Activated naive CD8-positive, alpha-beta T cell treated with anti-CD3 and anti-CD28 coated beads, Interleukin-2, amount 50 U/mL, for 24 hours (primary cell): ENCODE measurements around the gene CCDC102B.
"Not testable (repeated sequence)": the region's sequence is repeated elsewhere in the genome, so short reads cannot be mapped to it uniquely, and the experiment has no call there.

Experiments
- ATAC-seq: fragments of 150-1000 bp; cut with Tn5 transposase; one replicate; pipeline ENCODE4 v1.10.0; 2021
- DNase-seq: peaks from one replicate; pipeline ENCODE4 v3.0.0; 2021
- H3K27ac Mint-ChIP-seq: one replicate; pipeline ENCODE4 v1.8.0; 2021; ENCODE audit warnings: mild to moderate bottlenecking, mixed read lengths
- H3K27me3 Mint-ChIP-seq: one replicate; pipeline ENCODE4 v1.8.0; 2021; ENCODE audit warnings: mixed read lengths
- H3K36me3 Mint-ChIP-seq: one replicate; pipeline ENCODE4 v1.8.0; 2021; ENCODE audit warnings: low read depth, mixed read lengths
- H3K4me1 Mint-ChIP-seq: one replicate; pipeline ENCODE4 v1.8.0; 2021; ENCODE audit warnings: mixed read lengths
- H3K4me3 Mint-ChIP-seq: one replicate; pipeline ENCODE4 v1.8.0; 2021; ENCODE audit warnings: mild to moderate bottlenecking, moderate library complexity, mixed read lengths
- H3K9me3 Mint-ChIP-seq: one replicate; pipeline ENCODE4 v1.8.0; 2021; ENCODE audit warnings: mixed read lengths

The CCDC102B gene

GRCh38 chr18:68797871-68798270 is at the start of gene CCDC102B:
Gene CCDC102B, plus strand, starts transcription at chr18:68798080. Its CDS starts 38,684 bp downstream, at chr18:68836764.
- DNase-seq (no peak), ATAC-seq (no peak)
- H3K4me1 Mint-ChIP-seq = no peaks in the 10 kb centered on the region
- no peak within 1 kb of the TSS for H3K4me3 Mint-ChIP-seq
- no peaks in the 10 kb centered on the region for H3K9me3 Mint-ChIP-seq
- no peaks in the 10 kb centered on the region for H3K36me3 Mint-ChIP-seq
- H3K27me3 Mint-ChIP-seq = no peaks in the 10 kb centered on the region
- no peak within 1 kb of the TSS for H3K27ac Mint-ChIP-seq

- Mint-ChIP-seq H3K4me3 (no peak overlapping the region), H3K27me3 (no peaks in the 10 kb centered on the region), H3K9me3 (peaks cover 9% of the 10 kb centered on the region), H3K4me1 (no peaks in the 10 kb centered on the region), H3K36me3 (peaks cover 3% of the 10 kb centered on the region), H3K27ac (no peak overlapping the region)
- ATAC-seq = no peak
- DNase-seq = no peak
Observed at GRCh38 chr18:68757126-68757525, 40.8 kb upstream of the CCDC102B start.

- Mint-ChIP-seq H3K27me3 (no peaks in the 10 kb centered on the region), H3K27ac (no peak overlapping the region), H3K9me3 (peaks cover 9% of the 10 kb centered on the region), H3K4me3 (no peak overlapping the region), H3K36me3 (no peaks in the 10 kb centered on the region), H3K4me1 (no peaks in the 10 kb centered on the region)
- DNase-seq = no peak
- no peak for ATAC-seq
Observed at GRCh38 chr18:68759308-68759707, 38.6 kb upstream of the CCDC102B start.

- Mint-ChIP-seq H3K36me3 (no peaks in the 10 kb centered on the region), H3K9me3 (peaks cover 9% of the 10 kb centered on the region), H3K4me3 (no peak overlapping the region), H3K27ac (no peak overlapping the region), H3K4me1 (no peaks in the 10 kb centered on the region), H3K27me3 (no peaks in the 10 kb centered on the region)
- no peak for ATAC-seq
- no peak for DNase-seq
Observed at GRCh38 chr18:68763083-68763482, 34.8 kb upstream of the CCDC102B start.

- ATAC-seq (no peak), DNase-seq (no peak)
- Mint-ChIP-seq H3K9me3 (peaks cover 5% of the 10 kb centered on the region), H3K36me3 (no peaks in the 10 kb centered on the region), H3K27me3 (no peaks in the 10 kb centered on the region), H3K4me3 (no peak overlapping the region), H3K4me1 (no peaks in the 10 kb centered on the region), H3K27ac (no peak overlapping the region)
Observed at GRCh38 chr18:68764016-68764415, 33.9 kb upstream of the CCDC102B start.

- H3K4me3 Mint-ChIP-seq = no peak overlapping the region
Observed at GRCh38 chr18:68766433-68766832, 31.4 kb upstream of the CCDC102B start.

GRCh38 chr18:68769461-68769860 is 28.4 kb upstream of the CCDC102B start:
- Mint-ChIP-seq H3K27ac (no peak overlapping the region), H3K27me3 (no peaks in the 10 kb centered on the region), H3K4me1 (no peaks in the 10 kb centered on the region), H3K4me3 (no peak overlapping the region), H3K9me3 (peaks cover 10% of the 10 kb centered on the region), H3K36me3 (no peaks in the 10 kb centered on the region)
- ATAC-seq (no peak), DNase-seq (no peak)

More at GRCh38 chr18:68766433-68766832, 31.4 kb upstream of the CCDC102B start:
- Mint-ChIP-seq H3K36me3 (no peaks in the 10 kb centered on the region), H3K27me3 (no peaks in the 10 kb centered on the region), H3K27ac (no peak overlapping the region), H3K4me1 (no peaks in the 10 kb centered on the region), H3K9me3 (peaks cover 10% of the 10 kb centered on the region)
- no peak for ATAC-seq
- no peak for DNase-seq

GRCh38 chr18:68772268-68772667 is 25.6 kb upstream of the CCDC102B start:
- no peaks in the 10 kb centered on the region for H3K4me1 Mint-ChIP-seq
- no peaks in the 10 kb centered on the region for H3K36me3 Mint-ChIP-seq
- DNase-seq (no peak), ATAC-seq (no peak)
- no peak overlapping the region for H3K4me3 Mint-ChIP-seq
- H3K27me3 Mint-ChIP-seq = no peaks in the 10 kb centered on the region
- no peak overlapping the region for H3K27ac Mint-ChIP-seq
- peaks cover 10% of the 10 kb centered on the region for H3K9me3 Mint-ChIP-seq

GRCh38 chr18:68778280-68778886 is 19.5 kb upstream of the CCDC102B start:
- DNase-seq = no peak
- Mint-ChIP-seq H3K36me3 (no peaks in the 10 kb centered on the region), H3K9me3 (no peaks in the 10 kb centered on the region), H3K4me1 (no peaks in the 10 kb centered on the region), H3K27ac (no peak overlapping the region), H3K27me3 (no peaks in the 10 kb centered on the region), H3K4me3 (no peak overlapping the region)
- no peak for ATAC-seq

- H3K27me3 Mint-ChIP-seq = no peaks in the 10 kb centered on the region
- no peak for DNase-seq
- no peaks in the 10 kb centered on the region for H3K36me3 Mint-ChIP-seq
Observed at GRCh38 chr18:68779169-68779568, 18.7 kb upstream of the CCDC102B start.

GRCh38 chr18:68780802-68781635 is 16.9 kb upstream of the CCDC102B start:
- no peak for DNase-seq
- Mint-ChIP-seq H3K27me3 (no peaks in the 10 kb centered on the region), H3K36me3 (no peaks in the 10 kb centered on the region), H3K27ac (no peak overlapping the region), H3K4me3 (no peak overlapping the region), H3K4me1 (no peaks in the 10 kb centered on the region), H3K9me3 (no peaks in the 10 kb centered on the region)
- no peak for ATAC-seq

More at GRCh38 chr18:68779169-68779568, 18.7 kb upstream of the CCDC102B start:
- Mint-ChIP-seq H3K4me1 (no peaks in the 10 kb centered on the region), H3K9me3 (no peaks in the 10 kb centered on the region), H3K27ac (no peak overlapping the region), H3K4me3 (no peak overlapping the region)
- no peak for ATAC-seq

GRCh38 chr18:68783506-68783905 is 14.4 kb upstream of the CCDC102B start:
- H3K4me3 Mint-ChIP-seq = no peak overlapping the region
- DNase-seq (no peak), ATAC-seq (no peak)
- no peaks in the 10 kb centered on the region for H3K9me3 Mint-ChIP-seq
- no peak overlapping the region for H3K27ac Mint-ChIP-seq
- no peaks in the 10 kb centered on the region for H3K27me3 Mint-ChIP-seq
- H3K4me1 Mint-ChIP-seq = no peaks in the 10 kb centered on the region
- no peaks in the 10 kb centered on the region for H3K36me3 Mint-ChIP-seq

- Mint-ChIP-seq H3K4me3 (no peak overlapping the region), H3K27ac (no peak overlapping the region), H3K9me3 (no peaks in the 10 kb centered on the region), H3K36me3 (no peaks in the 10 kb centered on the region), H3K4me1 (no peaks in the 10 kb centered on the region), H3K27me3 (no peaks in the 10 kb centered on the region)
- DNase-seq (no peak), ATAC-seq (no peak)
Observed at GRCh38 chr18:68784071-68784470, 13.8 kb upstream of the CCDC102B start.

GRCh38 chr18:68790290-68790689 is 7.6 kb upstream of the CCDC102B start:
- H3K9me3 Mint-ChIP-seq, H3K36me3 Mint-ChIP-seq, H3K27ac Mint-ChIP-seq, H3K4me1 Mint-ChIP-seq, H3K27me3 Mint-ChIP-seq, ATAC-seq, DNase-seq, H3K4me3 Mint-ChIP-seq: not testable (repeated sequence)

GRCh38 chr18:68791801-68792200 is 6.1 kb upstream of the CCDC102B start:
- Mint-ChIP-seq H3K4me1 (no peaks in the 10 kb centered on the region), H3K27ac (no peak overlapping the region), H3K27me3 (no peaks in the 10 kb centered on the region), H3K4me3 (no peak overlapping the region), H3K36me3 (no peaks in the 10 kb centered on the region), H3K9me3 (no peaks in the 10 kb centered on the region)
- no peak for DNase-seq
- ATAC-seq = no peak
